D341Med (cell line): ENCODE measurements around the gene PTPN14.
"Not testable (repeated sequence)": the region's sequence is repeated elsewhere in the genome, so short reads cannot be mapped to it uniquely, and the experiment has no call there.

ENCODE experiments used
- DNase-seq: peaks from one replicate; pipeline ENCODE4 v3.0.0; 2012; ENCODE audit warnings: low spot score

Gene PTPN14

DNA sequence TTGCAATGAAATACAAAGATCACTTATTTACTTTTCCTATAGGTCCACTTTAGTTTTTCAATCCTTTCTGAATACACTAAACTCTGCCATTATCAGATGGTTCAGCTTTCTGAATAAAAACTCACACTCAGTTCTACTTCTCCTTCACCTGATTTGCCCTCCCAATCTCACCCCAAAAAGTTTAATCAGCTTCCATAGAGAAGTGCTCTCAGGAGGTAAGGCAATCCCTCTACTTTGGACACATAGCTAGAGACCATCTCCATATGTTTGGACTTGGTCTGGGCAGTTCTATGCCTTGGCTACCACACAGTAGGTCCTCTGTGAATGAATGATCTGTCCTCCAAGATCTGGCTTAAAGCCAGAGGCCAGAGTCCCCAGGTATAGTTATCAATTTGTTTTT lies 40.9 kb downstream of the PTPN14 start:
- DNase-seq, result no peak

- not testable (repeated sequence) for DNase-seq
These were observed 41.8 kb downstream of the PTPN14 start for GRCh38 chr1:214509622-214510021.

DNA sequence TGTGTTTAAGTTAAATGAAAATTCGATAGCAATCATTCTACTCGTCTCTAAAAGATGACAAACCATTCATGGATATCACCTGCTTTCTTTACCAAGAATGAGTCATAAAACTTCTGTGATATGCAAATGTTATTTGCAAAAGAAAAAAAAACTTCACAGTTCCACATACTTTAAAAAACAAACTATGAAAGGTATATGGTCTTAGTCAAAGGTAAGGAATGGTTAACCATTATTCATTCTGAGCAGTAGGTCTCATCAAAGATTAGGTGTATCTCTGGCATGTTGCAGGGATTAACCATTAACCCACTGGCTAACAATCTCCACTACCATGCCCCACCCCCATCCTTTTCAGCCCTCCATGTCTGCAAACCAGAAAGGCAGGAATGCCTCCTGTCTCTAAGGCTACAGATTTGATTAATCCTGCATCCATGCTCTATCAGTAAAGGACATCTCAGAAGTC lies 44.4 kb downstream of the PTPN14 start:
- no peak for DNase-seq

GRCh38 chr1:214505134-214505533 lies 46.3 kb downstream of the PTPN14 start:
- DNase-seq, result no peak

- DNase-seq, result no peak
These were observed 47.1 kb downstream of the PTPN14 start for GRCh38 chr1:214504330-214504729.

- DNase-seq, result no peak
These were observed 47.8 kb downstream of the PTPN14 start for GRCh38 chr1:214503553-214503952.

- DNase-seq, result no peak
These were observed 50.9 kb downstream of the PTPN14 start for GRCh38 chr1:214500340-214501055.

DNA sequence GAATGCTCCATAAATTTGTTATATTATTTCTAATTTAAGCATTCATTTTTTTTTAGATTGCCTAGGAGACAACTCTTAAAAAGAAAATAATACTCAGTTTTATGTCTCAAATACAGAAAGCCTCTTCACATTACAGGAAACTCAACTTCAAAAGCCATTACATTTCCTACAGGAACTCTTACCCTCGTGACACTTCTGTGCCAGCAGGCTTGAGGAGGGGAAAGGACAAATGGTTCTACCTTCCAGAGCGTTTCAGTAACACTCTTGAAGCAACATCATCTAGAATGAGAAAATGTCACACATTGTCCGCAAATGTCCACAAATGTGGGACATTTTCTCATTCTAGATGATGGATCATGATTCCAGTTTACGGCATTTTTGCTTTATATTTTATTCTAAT lies 51.7 kb downstream of the PTPN14 start:
- DNase-seq, result no peak

- DNase-seq, result no peak
These were observed 53.4 kb downstream of the PTPN14 start for GRCh38 chr1:214498021-214498420.

- no peak for DNase-seq
These were observed 55.3 kb downstream of the PTPN14 start for GRCh38 chr1:214496126-214496525.

GRCh38 chr1:214494706-214495105 lies 56.7 kb downstream of the PTPN14 start:
- no peak for DNase-seq

DNA sequence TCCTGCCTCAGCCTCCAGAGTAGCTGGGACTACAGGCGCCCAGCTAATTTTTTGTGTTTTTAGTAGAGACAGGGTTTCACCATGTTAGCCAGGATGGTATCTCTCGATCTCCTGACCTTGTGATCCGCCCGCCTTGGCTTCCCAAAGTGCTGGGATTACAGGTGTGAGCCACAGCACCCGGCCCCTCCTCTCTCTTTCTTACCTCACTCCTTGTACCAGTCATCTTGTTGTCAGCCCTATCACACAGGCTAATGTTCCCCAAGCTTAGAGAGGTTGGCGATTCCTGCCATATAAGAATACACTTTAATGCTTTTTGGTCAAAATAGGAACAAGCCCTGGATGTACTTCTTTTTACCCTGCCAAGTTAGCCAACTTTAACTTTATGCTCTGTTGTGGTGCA lies 57.2 kb downstream of the PTPN14 start:
- not testable (repeated sequence) for DNase-seq

GRCh38 chr1:214493126-214493796 lies 58.1 kb downstream of the PTPN14 start:
- no peak for DNase-seq

- DNase-seq, result no peak
These were observed 58.9 kb downstream of the PTPN14 start for GRCh38 chr1:214492401-214493075.

DNA sequence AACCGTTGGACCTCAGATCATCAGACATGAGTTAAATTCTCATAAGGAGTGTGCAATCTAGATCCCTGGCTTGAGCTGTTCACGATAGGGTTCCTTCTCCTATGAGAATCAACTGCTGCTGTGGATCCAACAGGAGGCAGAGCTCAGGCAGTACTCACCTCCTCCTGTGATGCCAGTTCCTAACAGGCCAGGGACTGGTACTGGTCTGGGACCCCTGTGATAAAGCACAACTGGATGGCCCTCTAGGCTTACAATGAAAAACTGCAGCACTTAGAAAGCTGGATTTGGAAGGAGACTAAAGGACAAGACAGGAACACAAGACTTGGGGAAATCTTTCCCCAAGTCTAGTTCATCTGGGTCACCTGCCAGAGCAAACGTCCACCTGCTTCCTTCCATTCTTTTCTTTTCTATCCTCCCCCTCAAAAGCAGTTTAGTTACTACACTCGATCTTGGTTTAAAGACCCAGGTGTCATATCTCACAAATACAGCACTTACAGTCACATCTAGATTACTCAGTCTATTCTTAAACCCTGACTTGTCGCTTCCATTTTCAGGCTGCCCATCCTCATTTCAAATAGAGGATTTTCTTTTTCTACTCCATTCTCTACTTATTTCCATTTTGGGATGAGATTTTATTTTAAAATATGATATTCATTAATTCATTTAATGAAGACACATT lies 59.8 kb downstream of the PTPN14 start:
- DNase-seq, result no peak

GRCh38 chr1:214485151-214485550 lies 66.3 kb downstream of the PTPN14 start:
- DNase-seq, result no peak

- DNase-seq, result not testable (repeated sequence)
These were observed 68.2 kb downstream of the PTPN14 start for GRCh38 chr1:214483180-214483579.

- DNase-seq, result not testable (repeated sequence)
These were observed 69.3 kb downstream of the PTPN14 start for GRCh38 chr1:214481983-214482634.

DNA sequence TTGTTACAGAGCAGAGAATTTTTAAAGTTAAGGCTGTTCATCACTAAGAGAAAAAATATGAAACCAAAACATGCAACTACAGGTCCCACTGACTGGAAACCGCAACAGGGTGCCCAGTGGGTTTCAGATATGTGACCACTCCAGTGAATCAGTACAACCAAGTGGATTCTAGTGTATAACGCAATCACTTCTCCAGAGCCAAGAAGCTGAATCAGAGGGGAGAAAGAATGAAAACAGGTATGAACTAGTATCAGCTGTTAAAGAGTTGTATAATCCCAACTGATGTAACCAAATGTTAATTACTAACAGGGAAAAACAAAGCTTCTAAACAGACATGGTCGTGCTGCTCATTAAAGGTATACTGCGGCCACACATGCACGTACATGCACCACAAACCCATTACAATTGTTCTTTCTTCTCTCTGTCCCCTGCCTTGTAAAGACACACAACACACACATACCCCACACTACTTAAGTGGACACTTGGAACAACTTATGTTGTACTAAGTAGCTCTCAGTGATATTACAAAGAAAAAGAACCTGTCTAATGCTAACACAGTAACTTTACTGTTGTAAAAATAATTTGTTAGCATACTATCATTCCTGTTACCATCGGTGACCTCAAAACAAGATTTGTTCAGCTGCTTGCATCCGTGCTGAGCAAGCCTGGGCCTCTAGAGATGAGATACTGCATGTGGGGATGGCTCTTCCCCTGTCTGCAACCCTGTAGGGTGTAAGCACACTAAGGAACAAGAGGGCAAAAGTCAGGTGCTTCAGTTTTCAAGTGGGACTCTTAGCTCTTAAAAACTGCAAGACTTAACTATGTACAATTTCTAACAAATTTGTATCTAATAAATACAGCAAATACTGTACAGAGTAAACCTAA lies 74.2 kb downstream of the PTPN14 start:
- no peak for DNase-seq

GRCh38 chr1:214476229-214476985 lies 75.0 kb downstream of the PTPN14 start:
- no peak for DNase-seq
